IMR-90 (cell line): ENCODE results near the gene ST3GAL4. TPM values are rescaled to one million over a fixed set of nuclear protein-coding genes. Genes with fewer than 3 reads are reported as not detected.
"Not testable (repeated sequence)": the region's sequence is repeated elsewhere in the genome, so short reads cannot be mapped to it uniquely, and the experiment has no call there.

Experiments
- ATAC-seq: fragments of 200-7000 bp; cut with Tn5 transposase; 2 replicates; pipeline ENCODE4 v1.9.1; 2020; ENCODE audit warnings: low read depth, mild to moderate bottlenecking, moderate library complexity
- BruUV-seq: library from RNA; stranded (reverse); fragments of 400-500 nt; replicated peaks from 2 replicates; lab custom pipeline; 2021; lab: Mats Ljungman, UMichigan
- CTCF ChIA-PET: fragments of 300-600 bp; formaldehyde crosslinking; extraction: SDS; loops from one replicate; lab custom pipeline; 2021; ENCODE audit warnings: antibody characterized with exemption; lab: Yijun Ruan, JAX
- POLR2A ChIA-PET: fragments of 300-600 bp; sonication (Branson Sonifier 250); formaldehyde crosslinking; loops from one replicate; lab custom pipeline; 2022; ENCODE audit warnings: antibody characterized with exemption; ENCODE audit not compliant: unreplicated experiment; lab: Charles Lee
- DNase-seq: peaks from one replicate; pipeline ENCODE4 v3.0.0; 2013
- H2AFZ ChIP-seq: replicated peaks from 2 replicates; pipeline ENCODE3; 2013; ENCODE audit warnings: low read length, mild to moderate bottlenecking; ENCODE audit not compliant: poor library complexity
- H2AK5ac ChIP-seq: 2 replicates; pipeline ENCODE4 v1.6.1; 2013; ENCODE audit warnings: low read depth, low read length, inconsistent platforms
- H2AK9ac ChIP-seq: replicated peaks from 2 replicates; pipeline ENCODE3; 2013; ENCODE audit warnings: mild to moderate bottlenecking, low read depth, low read length, moderate library complexity; ENCODE audit not compliant: poor library complexity
- H2BK120ac ChIP-seq: 2 replicates; pipeline ENCODE4 v1.6.1; 2013; ENCODE audit warnings: low read depth, low read length, inconsistent platforms
- H2BK15ac ChIP-seq: 3 replicates; pipeline ENCODE4 v1.6.1; 2013; ENCODE audit warnings: low read depth, low read length, inconsistent platforms
- H2BK20ac ChIP-seq: 2 replicates; pipeline ENCODE4 v1.6.1; 2013; ENCODE audit warnings: low read depth, mild to moderate bottlenecking, inconsistent platforms, low read length, moderate library complexity
- H2BK5ac ChIP-seq: 2 replicates; pipeline ENCODE4 v1.6.1; 2013; ENCODE audit warnings: mild to moderate bottlenecking, low read depth, low read length, inconsistent platforms; ENCODE audit not compliant: poor library complexity, severe bottlenecking
- H3K14ac ChIP-seq: replicated peaks from 2 replicates; pipeline ENCODE4 v1.6.1; 2013; ENCODE audit warnings: low read depth, low read length, inconsistent platforms
- H3K18ac ChIP-seq: 2 replicates; pipeline ENCODE4 v1.6.1; 2013; ENCODE audit warnings: low read depth, low read length, control low read depth
- H3K23ac ChIP-seq: 2 replicates; pipeline ENCODE4 v1.6.1; 2013; ENCODE audit warnings: low read depth, low read length, inconsistent platforms
- H3K27ac ChIP-seq: 2 replicates; pipeline ENCODE4 v1.5.1; 2013; ENCODE audit warnings: mild to moderate bottlenecking, control low read depth, low read length; ENCODE audit not compliant: insufficient read depth
- H3K27me3 ChIP-seq: 2 replicates; pipeline ENCODE4 v1.6.1; 2013; ENCODE audit warnings: low read length; ENCODE audit not compliant: control insufficient read depth, insufficient read depth
- H3K36me3 ChIP-seq: 2 replicates; pipeline ENCODE4 v1.6.1; 2013; ENCODE audit warnings: low read length, mixed read lengths; ENCODE audit not compliant: control insufficient read depth, insufficient read depth
- H3K4ac ChIP-seq: 2 replicates; pipeline ENCODE4 v1.6.1; 2013; ENCODE audit warnings: low read depth, low read length, inconsistent platforms
- H3K4me1 ChIP-seq: 2 replicates; pipeline ENCODE4 v1.6.1; 2013; ENCODE audit warnings: low read length, mixed read lengths; ENCODE audit not compliant: control insufficient read depth, insufficient read depth
- H3K4me2 ChIP-seq: 2 replicates; pipeline ENCODE4 v1.6.1; 2013; ENCODE audit warnings: low read depth, mild to moderate bottlenecking, control low read depth, low read length, moderate library complexity
- H3K4me3 ChIP-seq: 2 replicates; pipeline ENCODE4 v1.5.1; 2013; ENCODE audit warnings: low read depth, mild to moderate bottlenecking, control low read depth, low read length, moderate library complexity; ENCODE audit not compliant: insufficient read depth
- H3K56ac ChIP-seq: 2 replicates; pipeline ENCODE4 v1.6.1; 2013; ENCODE audit warnings: low read length, inconsistent platforms; ENCODE audit not compliant: insufficient read depth; ENCODE audit errors: extremely low read depth
- H3K79me1 ChIP-seq, 2 experiments: 2 replicates each; pipeline ENCODE4 v1.6.1; 2013; ENCODE audit warnings: low read length in 2 of 2, inconsistent platforms in 1 of 2, low read depth in 1 of 2
- H3K9ac ChIP-seq: 2 replicates; pipeline ENCODE4 v1.6.1; 2013; ENCODE audit warnings: low read depth, low read length, control low read depth
- H3K9me1 ChIP-seq: 2 replicates; pipeline ENCODE4 v1.6.1; 2013; ENCODE audit warnings: low read length, inconsistent platforms; ENCODE audit not compliant: insufficient read depth
- H3K9me3 ChIP-seq: 2 replicates; pipeline ENCODE4 v1.6.1; 2013; ENCODE audit warnings: low read length; ENCODE audit not compliant: control insufficient read depth, insufficient read depth
- H4K20me1 ChIP-seq: 2 replicates; pipeline ENCODE4 v1.6.1; 2013; ENCODE audit warnings: low read length, inconsistent platforms; ENCODE audit not compliant: insufficient read depth
- H4K5ac ChIP-seq: 2 replicates; pipeline ENCODE4 v1.6.1; 2013; ENCODE audit warnings: mild to moderate bottlenecking, low read depth, low read length, control low read depth
- H4K8ac ChIP-seq, 2 experiments: 2 replicates each; pipeline ENCODE4 v1.6.1; 2013; ENCODE audit warnings: low read depth in 2 of 2, low read length in 2 of 2, control low read depth in 1 of 2, inconsistent platforms in 1 of 2
- H4K91ac ChIP-seq: 2 replicates; pipeline ENCODE4 v1.6.1; 2013; ENCODE audit warnings: low read depth, low read length, inconsistent platforms; ENCODE audit not compliant: insufficient read depth
- WGBS, 2 experiments: methylation state at CpG; one replicate each; pipeline versions ENCODE4 v1.1.5 to v1.1.7; 2013; ENCODE audit warnings: missing lambda C conversion rate in 2 of 2; ENCODE audit not compliant: insufficient read length in 1 of 2; ENCODE audit errors: extremely low coverage in 2 of 2; 5-methylcytosine and 5-hydroxymethylcytosine counted together
- dilution Hi-C: fragments of 300-500 bp; cut with HindIII; formaldehyde crosslinking; loops from one replicate; pipeline ENCODE4 v1.14.3; 2018; ENCODE audit warnings: low sequenced_read_pairs; ENCODE audit not compliant: unreplicated experiment
- in situ Hi-C: fragments of 300-500 bp; cut with MboI; formaldehyde crosslinking; loops from 3 replicates; pipeline ENCODE4 v1.14.3; 2019; ENCODE audit warnings: low sequenced_read_pairs, inconsistent platforms, mixed read lengths
- intact Hi-C: fragments of 100-400 bp; cut with micrococcal nuclease; formaldehyde crosslinking; loops from 2 replicates; pipeline ENCODE4 v1.10.0; 2022
- polyA plus RNA-seq, 3 experiments: library from polyadenylated mRNA; depleted of rRNA; stranded (reverse); fragments of >200 nt; gene quantifications; 2 replicates each; pipeline ENCODE4 v1.2.3, GENCODE V29; 2012; ENCODE audit warnings: low replicate concordance in 1 of 3
- total RNA-seq: library from RNA; depleted of rRNA; stranded (reverse); fragments of >200 nt; gene quantifications from 2 replicates; pipeline ENCODE4 v1.2.3, GENCODE V29; 2012

The ST3GAL4 gene
- total and polyA plus RNA-seq, 2 of the 4 experiments (the other 2 are of a cell fraction), result 17.0 to 19.7 TPM

DNA sequence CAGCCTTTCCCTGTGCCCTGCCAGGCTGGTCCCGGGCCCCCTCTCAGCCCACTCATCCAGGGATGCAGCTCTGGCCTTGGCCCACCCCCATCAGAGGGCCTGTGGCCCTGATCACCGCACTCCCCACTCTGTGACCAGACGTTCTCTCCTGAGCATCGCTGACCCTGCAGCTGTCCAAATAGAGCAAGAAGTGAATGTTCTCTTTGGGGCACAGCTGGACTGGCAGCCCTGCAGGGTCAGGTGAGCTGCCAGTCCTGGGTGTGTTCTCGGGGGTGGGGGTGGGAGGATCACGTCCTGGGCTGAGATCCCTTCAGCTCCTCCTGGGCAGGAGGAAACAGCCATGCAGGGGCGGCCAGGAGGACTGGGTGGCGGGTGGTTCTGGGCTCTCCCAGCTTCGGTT, 9.2 kb downstream of the ST3GAL4 start:
- H2BK5ac ChIP-seq, H3K56ac ChIP-seq, H3K9ac ChIP-seq, dilution Hi-C loops, H2AK9ac ChIP-seq, H3K23ac ChIP-seq, DNase-seq, H3K9me3 ChIP-seq, H4K91ac ChIP-seq, H3K4me2 ChIP-seq, H2BK120ac ChIP-seq, H2BK20ac ChIP-seq, H4K5ac ChIP-seq, H2AK5ac ChIP-seq, H3K18ac ChIP-seq, H3K14ac ChIP-seq, H3K9me1 ChIP-seq, BruUV-seq, CTCF ChIA-PET, H3K4ac ChIP-seq, POLR2A ChIA-PET, H4K20me1 ChIP-seq, H3K27me3 ChIP-seq, H3K4me3 ChIP-seq, ATAC-seq, H3K27ac ChIP-seq, H2BK15ac ChIP-seq, H3K36me3 ChIP-seq, H2AFZ ChIP-seq, H3K4me1 ChIP-seq, H4K8ac ChIP-seq, intact Hi-C loops, in situ Hi-C loops: not testable (repeated sequence)
- peaks cover 9 to 27% of the 10 kb centered on the region in 2 experiments; a peak in 2 of 4 replicates for H3K79me1 ChIP-seq
- WGBS, 2 experiments, result no CpG with 5 or more reads among the region's 9 CpGs

DNA sequence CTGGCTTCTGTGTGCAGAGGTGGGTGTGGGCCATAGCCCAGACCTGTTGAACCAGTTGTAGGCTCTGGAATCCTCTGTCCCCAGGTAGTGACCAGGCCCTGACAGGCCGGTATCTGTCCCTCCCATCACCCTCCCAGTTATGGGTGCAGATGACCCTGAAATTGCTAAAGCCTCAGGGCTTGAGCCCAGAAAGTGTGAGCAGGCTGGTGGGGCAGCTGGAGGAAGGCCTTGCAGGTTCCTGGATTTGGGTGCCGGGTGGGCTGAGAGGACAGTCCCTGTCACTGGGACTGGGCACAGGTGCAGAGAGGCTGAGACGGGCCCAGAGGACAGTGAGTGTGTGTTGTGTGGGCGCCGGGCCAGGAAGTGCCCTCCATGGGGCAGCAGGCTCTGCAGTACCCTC, 10.0 kb downstream of the ST3GAL4 start:
- H4K5ac ChIP-seq, H3K36me3 ChIP-seq, H3K27me3 ChIP-seq, H4K8ac ChIP-seq, ATAC-seq, H2BK5ac ChIP-seq, H3K14ac ChIP-seq, CTCF ChIA-PET, H3K27ac ChIP-seq, H2BK120ac ChIP-seq, dilution Hi-C loops, H2BK20ac ChIP-seq, H3K4me1 ChIP-seq, POLR2A ChIA-PET, H2AK5ac ChIP-seq, H4K20me1 ChIP-seq, H3K4me2 ChIP-seq, in situ Hi-C loops, intact Hi-C loops, H3K9ac ChIP-seq, H3K4ac ChIP-seq, DNase-seq, H2BK15ac ChIP-seq, H4K91ac ChIP-seq, H3K56ac ChIP-seq, H2AFZ ChIP-seq, H3K4me3 ChIP-seq, H3K9me3 ChIP-seq, BruUV-seq, H3K9me1 ChIP-seq, H3K18ac ChIP-seq, H3K23ac ChIP-seq, H2AK9ac ChIP-seq: not testable (repeated sequence)
- no CpG with 5 or more reads among the region's 5 CpGs for WGBS, 2 experiments
- H3K79me1 ChIP-seq, result peaks cover 9 to 23% of the 10 kb centered on the region in 2 experiments; a peak in 2 of 4 replicates
